Hematopoietic multipotent progenitor cell treated with erythropoietin and hydrocortisone succinate and interleukin-3 and kit ligand, for 6 days (in vitro differentiated cells): ENCODE measurements around the gene CD84.
"Not testable (repeated sequence)": the region's sequence is repeated elsewhere in the genome, so short reads cannot be mapped to it uniquely, and the experiment has no call there.

Experiments
- DNase-seq: peaks from one replicate; pipeline ENCODE4 v3.0.0-alpha.2; 2015

The CD84 gene

DNA sequence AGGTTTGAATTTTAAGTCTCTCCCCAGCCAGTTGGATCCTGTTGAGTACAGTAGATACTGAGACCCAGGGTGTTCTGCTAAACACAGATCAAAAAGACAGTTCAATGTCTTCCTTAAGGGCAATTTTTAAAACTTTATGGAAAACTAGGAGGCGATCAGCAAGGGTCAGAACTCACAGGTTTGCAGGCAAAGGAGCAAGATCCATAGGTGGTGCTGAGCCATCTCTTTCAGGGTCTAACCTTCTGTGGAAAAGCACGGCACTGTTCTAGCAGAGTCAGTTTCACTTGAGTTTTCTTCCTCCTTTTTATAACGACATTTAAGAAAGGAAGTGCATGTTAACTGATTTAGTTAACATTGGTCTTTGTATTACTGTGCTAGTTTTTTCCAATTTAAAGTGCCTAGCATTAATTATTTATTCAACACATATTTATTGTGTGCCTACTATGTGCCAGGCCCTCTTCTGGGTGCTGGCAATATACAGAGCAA, at the start of gene CD84:
Gene CD84 (minus strand): TSS at position 281 of the 486 bp plus-strand sequence. CDS start 59 bp downstream, at position 222.
- DNase-seq = peak; percentile 71

DNA sequence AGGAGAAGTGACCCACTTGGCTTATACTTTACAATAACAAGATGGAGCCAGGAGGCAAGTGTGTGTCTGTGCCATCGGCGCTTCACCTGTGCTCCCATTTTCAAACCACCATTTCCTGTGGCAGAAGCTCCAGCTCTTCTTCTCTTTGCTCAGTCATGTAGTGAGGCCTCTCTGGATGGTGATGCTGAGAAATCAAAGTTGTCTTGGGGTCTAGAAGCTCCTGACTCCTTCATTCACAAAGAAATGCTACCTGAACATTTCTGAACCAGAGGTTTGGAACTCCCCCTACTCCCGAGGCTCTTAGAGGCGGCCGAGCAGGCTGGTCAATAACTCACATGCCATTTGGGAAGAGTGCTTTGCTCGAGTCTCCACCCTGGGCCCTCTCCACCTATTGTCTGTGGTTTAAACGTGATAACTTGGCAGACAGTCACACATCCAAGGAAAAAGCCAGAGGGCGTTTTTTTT, 49.5 kb upstream of the CD84 start:
- no peak for DNase-seq

GRCh38 chr1:160627677-160628289, 48.5 kb upstream of the CD84 start:
- DNase-seq = not testable (repeated sequence)

GRCh38 chr1:160626509-160627342, 47.4 kb upstream of the CD84 start:
- peak; percentile 89 for DNase-seq

- DNase-seq = peak; percentile 65
Measured at GRCh38 chr1:160625725-160626498, 46.6 kb upstream of the CD84 start.

GRCh38 chr1:160625321-160625720, 46.0 kb upstream of the CD84 start:
- DNase-seq = no peak

- DNase-seq = no peak
Measured at GRCh38 chr1:160624464-160624863, 45.2 kb upstream of the CD84 start.

DNA sequence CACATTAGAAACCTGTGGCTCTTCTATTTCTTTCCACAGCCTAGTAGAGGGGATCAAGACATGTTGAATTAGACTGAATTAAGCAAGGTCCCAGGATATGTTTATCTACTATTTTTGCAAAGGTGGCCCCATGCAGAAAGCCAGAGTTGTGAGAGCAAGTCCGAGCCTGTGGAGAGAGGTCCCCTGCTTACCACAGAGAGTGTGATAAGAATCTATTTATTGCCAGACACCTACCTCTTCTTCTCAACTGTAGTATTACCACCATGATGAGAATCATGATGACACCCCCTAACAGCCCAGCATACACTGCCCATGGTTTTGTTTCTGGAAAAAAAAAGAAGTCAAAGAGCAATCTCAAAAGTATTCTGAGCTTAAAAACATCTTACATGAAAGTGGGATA, 44.6 kb upstream of the CD84 start:
- peak; percentile 53 for DNase-seq

DNA sequence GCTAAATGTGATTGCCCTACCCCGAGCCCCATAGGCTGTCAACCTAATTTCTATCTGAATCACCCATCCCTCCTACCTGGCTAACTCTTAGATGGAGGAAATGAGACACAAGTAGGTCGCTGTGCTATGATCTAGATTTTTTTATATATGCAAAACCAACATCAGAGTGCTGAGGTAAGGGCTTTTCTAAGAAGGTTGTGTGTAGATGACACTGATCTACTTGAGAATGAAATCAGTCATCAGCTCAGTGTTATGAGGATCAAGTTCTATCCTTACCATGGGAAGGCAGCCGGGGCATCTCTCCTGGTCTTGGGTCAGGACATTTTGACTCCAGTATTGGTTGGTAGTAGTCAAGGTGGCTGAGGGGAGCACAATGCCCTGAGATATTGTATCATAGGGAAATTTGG, 43.9 kb upstream of the CD84 start:
- DNase-seq = no peak

DNA sequence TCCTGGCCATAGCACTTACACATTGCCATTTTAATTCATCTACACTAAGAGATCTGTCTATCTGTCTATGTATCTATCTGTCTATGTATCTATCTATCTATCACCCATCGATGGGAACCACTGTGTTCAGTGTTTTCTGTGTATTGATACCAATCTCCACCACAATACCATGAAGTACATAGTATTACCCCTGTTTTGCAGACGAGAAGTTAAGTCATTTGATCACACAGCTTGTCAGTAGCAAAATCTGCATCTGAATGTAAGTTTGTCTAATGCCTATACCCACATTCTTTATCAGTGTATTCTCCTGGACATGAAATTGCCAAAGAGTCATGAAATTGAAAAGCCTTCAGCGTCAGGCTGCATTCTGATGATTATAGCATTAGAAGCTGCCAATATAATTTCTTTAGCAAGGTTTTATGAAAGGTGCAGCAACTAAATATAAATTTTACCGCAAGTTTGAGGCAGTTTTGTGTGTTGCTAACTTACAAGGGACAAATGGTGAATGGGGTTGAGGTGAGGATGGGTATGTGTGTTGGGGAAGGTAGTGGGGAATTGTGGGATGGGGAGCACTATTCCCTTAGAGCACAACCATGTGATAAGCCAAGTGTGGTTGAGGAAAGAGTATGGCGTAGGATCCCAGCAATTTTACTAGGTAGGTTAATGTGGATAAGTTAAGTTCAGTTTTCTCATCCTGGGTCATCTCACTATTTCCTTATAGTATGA, 43.4 kb upstream of the CD84 start:
- DNase-seq = peak; percentile 51

DNA sequence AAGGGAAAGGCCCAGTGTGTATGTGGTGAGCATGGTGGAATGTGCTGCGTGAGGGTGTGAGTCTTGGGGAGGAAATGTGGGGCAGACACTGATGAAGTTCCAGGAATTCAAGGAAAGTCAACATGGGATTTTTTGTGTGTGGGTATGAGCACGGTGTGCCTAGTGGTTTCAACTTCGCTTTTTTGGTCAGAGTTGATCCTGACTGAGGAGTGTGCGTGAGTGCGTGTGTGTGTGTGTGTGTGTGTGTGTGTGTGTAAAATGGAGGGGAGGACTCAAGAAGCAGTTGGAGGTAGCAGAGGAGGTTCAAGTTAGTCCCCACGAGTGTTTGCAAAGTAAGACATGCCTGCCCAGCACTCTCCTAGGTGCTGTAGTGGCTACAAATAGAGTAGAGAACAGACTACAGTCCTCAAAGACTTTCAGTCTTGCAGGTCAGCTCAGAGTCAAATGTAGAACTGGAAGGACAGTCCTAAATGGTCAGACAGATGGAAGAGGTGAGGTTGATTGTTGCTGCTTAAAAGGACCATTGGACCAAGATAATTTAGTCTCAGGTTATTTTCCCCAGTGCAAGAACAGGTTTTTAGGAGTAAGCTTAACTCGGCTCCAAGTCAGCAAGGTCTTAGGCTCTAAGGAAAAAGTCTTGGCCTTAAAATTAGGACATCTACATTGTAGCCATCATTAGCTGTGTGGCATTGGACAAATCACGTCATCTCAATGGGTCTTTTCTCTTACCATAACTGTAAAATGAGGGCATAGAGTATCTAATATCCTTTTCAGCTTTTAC, 42.5 kb upstream of the CD84 start:
- no peak for DNase-seq

- DNase-seq = no peak
Measured at GRCh38 chr1:160620942-160621632, 41.8 kb upstream of the CD84 start.

- no peak for DNase-seq
Measured at GRCh38 chr1:160619742-160620277, 40.5 kb upstream of the CD84 start.

DNA sequence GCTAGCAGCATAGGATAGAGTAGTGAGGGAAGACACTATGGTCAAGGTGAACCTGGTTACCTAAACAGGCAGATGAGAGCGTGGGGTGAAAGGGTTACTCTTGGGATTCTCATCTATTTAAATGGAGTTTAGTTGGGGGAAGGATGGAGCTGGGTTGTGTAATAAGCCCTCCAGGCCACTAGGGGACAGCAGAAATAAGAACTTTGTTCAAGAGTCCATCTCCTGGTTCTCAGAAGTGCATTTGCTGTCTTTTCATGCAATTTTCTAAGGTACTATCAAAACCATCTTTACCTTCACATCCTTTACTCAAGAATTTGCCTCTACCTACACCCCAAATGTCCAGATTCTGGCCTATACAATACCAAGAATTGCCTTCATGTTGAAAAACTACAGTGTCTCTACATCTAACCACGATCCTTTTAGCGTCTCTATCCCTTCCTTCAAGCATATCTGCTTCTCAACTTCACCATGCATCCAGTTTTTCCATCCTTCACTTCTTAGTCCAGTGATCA, 39.5 kb upstream of the CD84 start:
- DNase-seq = peak; percentile 49

GRCh38 chr1:160618327-160618726, 39.0 kb upstream of the CD84 start:
- no peak for DNase-seq

GRCh38 chr1:160615660-160616059, 36.4 kb upstream of the CD84 start:
- no peak for DNase-seq

- DNase-seq = peak; percentile 48
Measured at GRCh38 chr1:160614410-160614809, 35.1 kb upstream of the CD84 start.

GRCh38 chr1:160612613-160613218, 33.4 kb upstream of the CD84 start:
- no peak for DNase-seq

DNA sequence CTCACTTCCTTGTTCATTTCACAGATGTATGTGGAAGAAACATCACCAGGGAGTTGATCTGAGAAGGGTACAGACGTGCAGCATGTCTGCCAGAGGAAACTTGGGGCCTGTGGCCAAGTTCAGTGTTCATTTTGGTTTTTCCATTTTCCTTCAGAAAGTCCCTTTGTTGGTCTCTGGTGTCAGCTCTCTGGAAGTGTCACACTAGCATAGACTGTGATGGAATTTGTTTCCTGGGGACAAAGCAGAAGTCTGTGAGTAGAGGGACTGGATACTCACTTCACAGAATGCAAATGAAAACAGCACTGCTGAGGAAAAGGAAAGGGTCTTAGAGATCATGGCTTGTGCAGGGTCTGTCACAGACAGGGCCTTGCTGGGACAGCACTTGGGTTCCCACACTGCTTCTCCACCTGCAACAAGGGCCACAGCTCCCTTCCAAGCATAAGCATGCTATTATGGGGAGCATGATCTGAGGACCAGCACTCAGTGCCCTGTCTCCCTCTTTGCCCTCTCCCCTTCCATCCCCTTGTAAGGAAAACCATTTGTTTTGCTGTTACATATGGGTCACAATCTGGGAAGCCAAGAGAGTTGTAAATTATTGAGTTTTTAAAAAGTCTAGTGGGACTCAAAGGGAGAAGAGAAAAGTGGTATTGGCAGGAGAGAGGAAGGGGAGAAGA, 31.4 kb upstream of the CD84 start:
- DNase-seq = no peak

DNA sequence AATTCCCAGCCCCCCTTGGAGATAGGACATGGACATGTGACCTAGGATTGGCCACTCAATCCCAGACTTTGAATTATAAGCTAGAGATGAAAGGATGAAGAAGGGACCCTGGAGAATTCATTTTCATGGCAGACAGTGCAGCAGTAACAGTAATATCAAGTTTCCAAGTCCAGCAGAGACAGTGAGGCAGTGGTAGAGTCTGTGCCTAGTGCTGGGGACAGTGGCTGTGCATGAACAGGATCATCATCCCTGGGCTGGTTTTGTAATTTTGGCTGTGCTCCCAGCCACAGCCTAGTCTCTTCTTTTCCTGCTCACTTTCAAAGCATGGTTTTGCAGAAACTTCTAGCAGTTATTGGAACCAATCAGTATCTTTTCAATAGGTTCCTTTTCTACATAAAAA, 29.6 kb upstream of the CD84 start:
- no peak for DNase-seq
